GM12801 (cell line): ENCODE measurements around the gene XPNPEP1.

Experiments
- CTCF ChIP-seq: IDR thresholded peaks from one replicate; pipeline ENCODE4 v1.5.1; 2011; ENCODE audit warnings: control low read depth; ENCODE audit not compliant: insufficient read length; ENCODE audit errors: extremely low read depth

The XPNPEP1 gene

DNA sequence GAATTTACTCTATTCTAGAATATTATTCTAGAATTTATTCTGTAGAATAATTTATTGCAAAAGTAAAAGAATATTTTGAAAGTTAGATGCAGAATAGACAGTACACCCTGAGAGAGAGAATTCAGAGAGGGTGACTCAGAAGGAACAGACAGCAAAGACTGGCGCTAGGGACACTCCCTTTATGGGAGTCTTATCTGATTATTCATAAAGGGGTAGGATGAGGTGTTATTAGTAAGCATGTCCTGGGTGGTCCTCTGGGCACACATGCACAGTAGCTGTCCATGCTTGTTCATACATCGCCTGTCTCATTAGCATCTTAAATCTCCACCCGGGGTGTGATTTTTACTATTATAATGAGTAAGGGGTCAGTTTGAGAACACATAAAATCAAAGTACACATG lies 100.1 kb downstream of the XPNPEP1 start:
- TF ChIP-seq CTCF: no peak

DNA sequence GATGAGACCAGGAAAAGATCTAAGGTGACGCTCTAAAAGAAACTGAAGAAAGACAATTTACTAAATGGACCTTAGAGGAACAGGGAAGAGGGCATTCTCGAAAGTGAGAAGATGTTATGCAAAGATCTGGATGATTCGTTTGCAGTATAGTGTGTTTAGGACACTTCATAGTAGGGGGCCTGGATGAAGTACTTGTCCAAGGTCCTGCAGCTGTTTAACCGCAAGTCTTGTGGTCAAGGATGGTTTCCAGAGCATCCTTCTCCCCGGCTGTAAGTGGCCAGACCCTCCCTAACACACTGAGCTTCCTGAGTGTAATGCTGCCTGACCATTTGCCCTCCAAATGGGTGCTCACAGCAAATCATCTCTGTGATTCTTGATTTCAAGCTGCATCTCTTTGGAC lies 101.6 kb downstream of the XPNPEP1 start:
- TF ChIP-seq CTCF: no peak

- no peak for TF ChIP-seq CTCF
These were observed 102.5 kb downstream of the XPNPEP1 start for GRCh38 chr10:109820620-109821405.

DNA sequence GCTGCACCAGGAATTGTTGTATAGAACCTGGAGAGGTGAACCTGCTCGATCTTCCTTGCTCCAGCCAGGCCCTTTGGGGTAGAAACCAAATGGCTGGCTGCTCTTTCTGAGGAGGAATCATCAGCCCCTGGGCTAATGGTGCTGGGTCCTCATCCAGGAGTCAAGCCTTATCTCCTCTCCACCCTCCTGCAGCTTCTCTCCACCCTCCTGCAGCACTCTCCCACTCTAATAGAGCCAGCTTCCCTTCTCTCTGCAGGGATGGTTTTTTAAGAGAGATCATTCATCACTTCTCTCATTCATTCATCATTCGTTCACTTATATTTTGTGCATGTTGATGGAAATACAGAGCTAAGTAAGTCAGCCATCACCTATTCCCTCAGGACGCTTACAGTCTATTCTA lies 103.5 kb downstream of the XPNPEP1 start:
- no peak for TF ChIP-seq CTCF
